Mucosa of stomach (tissue), 1 donor: ENCODE data around the gene ZMIZ1.

ENCODE experiments used
- H3K27me3 ChIP-seq: one replicate; pipeline ENCODE4 v1.7.0; 2013; ENCODE audit warnings: mild to moderate bottlenecking, low read length; ENCODE audit not compliant: control insufficient read depth, insufficient read depth
- H3K36me3 ChIP-seq: one replicate; pipeline ENCODE4 v1.7.0; 2013; ENCODE audit warnings: low read length; ENCODE audit not compliant: control insufficient read depth, insufficient read depth
- H3K4me1 ChIP-seq: one replicate; pipeline ENCODE4 v1.7.0; 2013; ENCODE audit warnings: mild to moderate bottlenecking, low read length; ENCODE audit not compliant: control insufficient read depth, insufficient read depth
- H3K4me3 ChIP-seq: one replicate; pipeline ENCODE4 v1.7.0; 2013; ENCODE audit warnings: low read length
- H3K9ac ChIP-seq: one replicate; pipeline ENCODE4 v1.7.0; 2013; ENCODE audit warnings: mild to moderate bottlenecking, low read length, moderate library complexity
- H3K9me3 ChIP-seq: one replicate; pipeline ENCODE4 v1.7.0; 2013; ENCODE audit warnings: mild to moderate bottlenecking, low read length, moderate library complexity; ENCODE audit not compliant: control insufficient read depth
- donor health status: Pancreatic carcinoma.

ZMIZ1 gene

GRCh38 chr10:79116368-79116767 is 47.6 kb downstream of the ZMIZ1 start:
- Histone ChIP-seq H3K36me3 (peaks cover 24% of the 10 kb centered on the region), H3K9ac (no peak overlapping the region)

GRCh38 chr10:79116801-79117723 is 48.3 kb downstream of the ZMIZ1 start:
- Histone ChIP-seq H3K4me1 (peaks cover 52% of the 10 kb centered on the region), H3K4me3 (no peak overlapping the region), H3K9me3 (no peaks in the 10 kb centered on the region)

More at GRCh38 chr10:79116368-79116767, 47.6 kb downstream of the ZMIZ1 start:
- no peaks in the 10 kb centered on the region for H3K9me3 ChIP-seq
- H3K4me3 ChIP-seq = no peak overlapping the region
- peaks cover 59% of the 10 kb centered on the region for H3K4me1 ChIP-seq
- no peaks in the 10 kb centered on the region for H3K27me3 ChIP-seq

GRCh38 chr10:79118286-79119202 is 49.8 kb downstream of the ZMIZ1 start:
- Histone ChIP-seq H3K4me3 (no peak overlapping the region), H3K9me3 (no peaks in the 10 kb centered on the region), H3K27me3 (no peaks in the 10 kb centered on the region), H3K4me1 (peaks cover 37% of the 10 kb centered on the region), H3K9ac (no peak overlapping the region), H3K36me3 (peaks cover 33% of the 10 kb centered on the region)

More at GRCh38 chr10:79116801-79117723, 48.3 kb downstream of the ZMIZ1 start:
- H3K27me3 ChIP-seq = no peaks in the 10 kb centered on the region
- H3K36me3 ChIP-seq = peaks cover 26% of the 10 kb centered on the region
- H3K9ac ChIP-seq = no peak overlapping the region

- Histone ChIP-seq H3K36me3 (peaks cover 41% of the 10 kb centered on the region), H3K9ac (no peak overlapping the region), H3K4me1 (peaks cover 37% of the 10 kb centered on the region), H3K9me3 (no peaks in the 10 kb centered on the region), H3K4me3 (no peak overlapping the region), H3K27me3 (no peaks in the 10 kb centered on the region)
Observed at GRCh38 chr10:79119306-79119705, 50.5 kb downstream of the ZMIZ1 start.

GRCh38 chr10:79123547-79123963 is 54.8 kb downstream of the ZMIZ1 start:
- Histone ChIP-seq H3K9ac (no peak overlapping the region), H3K36me3 (peaks cover 46% of the 10 kb centered on the region), H3K4me3 (no peak overlapping the region), H3K27me3 (no peaks in the 10 kb centered on the region), H3K9me3 (no peaks in the 10 kb centered on the region), H3K4me1 (peaks cover 49% of the 10 kb centered on the region)

- Histone ChIP-seq H3K4me3 (no peak overlapping the region), H3K9ac (no peak overlapping the region), H3K4me1 (peaks cover 54% of the 10 kb centered on the region), H3K36me3 (peaks cover 42% of the 10 kb centered on the region), H3K27me3 (no peaks in the 10 kb centered on the region), H3K9me3 (no peaks in the 10 kb centered on the region)
Observed at GRCh38 chr10:79124066-79124465, 55.3 kb downstream of the ZMIZ1 start.

GRCh38 chr10:79125092-79125491 is 56.3 kb downstream of the ZMIZ1 start:
- Histone ChIP-seq H3K27me3 (no peaks in the 10 kb centered on the region), H3K9ac (no peak overlapping the region), H3K4me3 (no peak overlapping the region), H3K36me3 (peaks cover 34% of the 10 kb centered on the region), H3K4me1 (peaks cover 64% of the 10 kb centered on the region), H3K9me3 (no peaks in the 10 kb centered on the region)

GRCh38 chr10:79126351-79127080 is 57.8 kb downstream of the ZMIZ1 start:
- Histone ChIP-seq H3K36me3 (peaks cover 27% of the 10 kb centered on the region), H3K9ac (no peak overlapping the region), H3K4me1 (peaks cover 68% of the 10 kb centered on the region)

GRCh38 chr10:79127151-79127961 is 58.6 kb downstream of the ZMIZ1 start:
- H3K36me3 ChIP-seq = peaks cover 26% of the 10 kb centered on the region
- H3K4me1 ChIP-seq = peaks cover 68% of the 10 kb centered on the region
- no peaks in the 10 kb centered on the region for H3K9me3 ChIP-seq
- H3K27me3 ChIP-seq = no peaks in the 10 kb centered on the region
- H3K9ac ChIP-seq = no peak overlapping the region
- no peak overlapping the region for H3K4me3 ChIP-seq

More at GRCh38 chr10:79126351-79127080, 57.8 kb downstream of the ZMIZ1 start:
- Histone ChIP-seq H3K27me3 (no peaks in the 10 kb centered on the region), H3K4me3 (no peak overlapping the region), H3K9me3 (no peaks in the 10 kb centered on the region)

GRCh38 chr10:79128241-79128922 is 59.6 kb downstream of the ZMIZ1 start:
- Histone ChIP-seq H3K4me1 (peaks cover 68% of the 10 kb centered on the region), H3K4me3 (no peak overlapping the region), H3K9ac (no peak overlapping the region), H3K27me3 (no peaks in the 10 kb centered on the region), H3K9me3 (no peaks in the 10 kb centered on the region), H3K36me3 (peaks cover 23% of the 10 kb centered on the region)
